Activated naive CD4-positive, alpha-beta T cell treated with anti-CD3 and anti-CD28 coated beads, Interleukin-2, amount 50 U/mL, for 72 hours (primary cell): ENCODE data around the gene TCF21. TPM values are rescaled to one million over a fixed set of nuclear protein-coding genes. Genes with fewer than 3 reads are reported as not detected.
"Not testable (repeated sequence)": the region's sequence is repeated elsewhere in the genome, so short reads cannot be mapped to it uniquely, and the experiment has no call there.

Experiments
- ATAC-seq, 2 donors: fragments of 150-1000 bp; cut with Tn5 transposase; 2 replicates each; pipeline ENCODE4 v1.10.0; 2021; ENCODE audit warnings: mild to moderate bottlenecking in 2 of 2, moderate library complexity in 2 of 2
- DNase-seq, 2 donors: peaks; one replicate each; pipeline ENCODE4 v3.0.0; 2021 to 2022; ENCODE audit warnings: low spot score in 2 of 2
- H3K27ac Mint-ChIP-seq, 2 donors: one replicate each; pipeline ENCODE4 v1.8.0; 2022; ENCODE audit warnings: mild to moderate bottlenecking in 2 of 2, mixed read lengths in 2 of 2
- H3K36me3 Mint-ChIP-seq, 2 donors: one replicate each; pipeline ENCODE4 v1.8.0; 2022; ENCODE audit warnings: mixed read lengths in 2 of 2
- H3K9me3 Mint-ChIP-seq, 2 donors: one replicate each; pipeline ENCODE4 v1.8.0; 2022; ENCODE audit warnings: mixed read lengths in 2 of 2
- total RNA-seq, 2 donors: library from RNA; stranded (reverse); gene quantifications; one replicate each; pipeline ENCODE4 v1.2.3, GENCODE V29; 2022

TCF21 gene
- total RNA-seq = not detected

DNA sequence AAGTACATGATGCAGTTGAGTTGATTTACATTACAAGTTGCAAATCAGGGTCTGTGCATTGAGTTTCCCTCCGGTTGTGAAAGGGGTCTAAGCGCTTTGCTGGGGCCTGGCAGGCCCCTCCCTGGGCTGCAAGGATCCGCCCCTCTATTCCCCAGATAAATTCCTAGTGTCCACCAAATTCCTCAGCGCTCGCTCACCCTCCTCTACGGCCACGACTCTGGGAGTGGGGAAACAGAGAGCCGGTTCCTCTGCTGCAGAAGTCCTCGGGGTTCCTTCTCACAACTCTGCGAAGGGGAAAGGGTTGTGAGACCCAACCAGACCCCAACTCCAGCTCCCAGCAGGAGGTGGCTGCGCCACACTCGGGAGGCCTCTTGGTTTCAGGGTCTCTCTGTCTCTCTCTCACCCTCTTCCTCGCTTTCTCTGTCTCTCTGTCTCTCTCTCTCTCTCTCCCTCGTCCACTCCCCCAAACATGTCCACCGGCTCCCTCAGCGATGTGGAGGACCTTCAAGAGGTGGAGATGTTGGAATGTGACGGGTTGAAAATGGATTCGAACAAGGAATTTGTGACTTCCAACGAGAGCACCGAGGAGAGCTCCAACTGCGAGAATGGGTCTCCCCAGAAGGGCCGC, at the start of gene TCF21:
TSS of gene TCF21 (plus strand) at position 185 of the 628 bp plus-strand sequence. CDS start at position 470, 285 bp downstream.
- no peaks in the 10 kb centered on the region for H3K9me3 Mint-ChIP-seq
- ATAC-seq = no peak
- H3K27ac Mint-ChIP-seq = no peak within 1 kb of the TSS
- DNase-seq = no peak
- peaks cover 0 to 16% of the 10 kb centered on the region in 2 donors for H3K36me3 Mint-ChIP-seq

GRCh38 chr6:133841176-133841575, 47.7 kb upstream of the TCF21 start:
- Mint-ChIP-seq H3K36me3 (no peaks in the 10 kb centered on the region), H3K9me3 (no peaks in the 10 kb centered on the region), H3K27ac (no peak overlapping the region)
- ATAC-seq (no peak), DNase-seq (no peak)

- Mint-ChIP-seq H3K9me3 (no peaks in the 10 kb centered on the region), H3K36me3 (no peaks in the 10 kb centered on the region), H3K27ac (no peak overlapping the region)
- ATAC-seq = no peak
- no peak for DNase-seq
Observed at GRCh38 chr6:133843098-133843497, 45.8 kb upstream of the TCF21 start.

GRCh38 chr6:133844709-133845108, 44.2 kb upstream of the TCF21 start:
- H3K36me3 Mint-ChIP-seq = no peaks in the 10 kb centered on the region
- no peak for ATAC-seq
- H3K9me3 Mint-ChIP-seq = no peaks in the 10 kb centered on the region
- H3K27ac Mint-ChIP-seq = no peak overlapping the region
- DNase-seq = no peak

DNA sequence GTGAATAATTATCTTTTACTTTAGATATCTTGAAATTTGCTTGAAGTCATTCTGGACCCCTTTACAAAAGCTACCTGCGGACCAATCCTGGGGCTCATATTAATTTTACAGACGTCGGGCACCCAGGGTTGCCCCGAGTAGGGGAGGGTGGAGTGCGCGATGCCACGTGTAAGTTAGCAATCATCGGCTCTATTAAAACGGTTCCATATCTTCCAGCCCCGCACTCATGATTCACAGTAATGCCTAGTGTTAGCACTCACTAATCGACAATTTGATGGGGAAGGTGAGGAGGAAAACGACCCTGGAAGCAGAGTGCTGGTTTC, 34.9 kb upstream of the TCF21 start:
- ATAC-seq (no peak), DNase-seq (no peak)
- no peak overlapping the region for H3K27ac Mint-ChIP-seq
- peaks cover 0 to 15% of the 10 kb centered on the region in 2 donors for H3K36me3 Mint-ChIP-seq
- H3K9me3 Mint-ChIP-seq = peaks cover 0 to under 1% of the 10 kb centered on the region in 2 donors

DNA sequence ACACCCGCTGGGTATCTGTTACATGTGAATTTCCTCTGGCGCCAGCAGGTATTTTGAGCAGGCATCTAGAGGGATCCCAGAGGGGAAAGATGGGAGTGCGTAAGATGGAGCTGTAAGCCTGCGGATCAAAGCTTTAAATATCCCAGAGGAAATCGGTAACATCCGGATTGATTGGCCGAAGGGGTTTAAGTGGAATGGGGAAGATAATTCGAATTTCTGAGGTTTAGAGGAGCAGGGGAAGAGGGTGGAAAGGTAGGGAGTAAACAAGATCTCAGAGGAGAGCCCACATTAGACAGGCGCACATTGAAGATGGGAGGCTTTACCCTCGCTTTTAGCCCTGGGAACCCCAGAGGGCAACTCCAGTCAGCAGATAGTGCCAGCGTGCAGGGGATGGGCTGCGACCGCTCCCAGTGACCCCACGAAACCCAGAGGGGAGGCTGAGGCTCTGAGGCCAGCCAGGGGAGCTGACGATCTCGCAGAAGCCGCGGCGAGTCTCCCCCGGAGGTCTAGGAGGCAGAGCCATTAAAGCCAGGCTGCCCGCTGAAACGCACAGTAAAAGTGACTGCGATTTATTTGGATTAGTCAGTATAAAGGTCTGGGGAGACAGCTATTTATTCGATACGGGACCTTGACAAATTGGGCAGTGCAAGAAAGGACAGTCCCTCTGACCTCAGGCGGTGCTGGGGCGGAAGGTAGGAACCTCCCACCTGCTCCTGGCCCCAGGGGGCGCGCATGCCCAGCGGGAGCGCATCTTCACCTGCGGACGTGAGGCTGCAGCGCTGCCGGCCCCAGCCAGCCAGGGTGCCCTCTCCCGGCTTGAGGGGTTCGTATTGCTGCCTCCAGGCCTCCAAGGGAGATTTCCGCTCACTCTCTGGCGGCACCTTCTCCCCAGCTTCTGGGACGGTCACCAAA, 34.3 kb upstream of the TCF21 start:
- ATAC-seq (peak in 1 of 2 donors; percentile 24), DNase-seq (peak in 1 of 2 donors; percentile 11)
- Mint-ChIP-seq H3K27ac (no peak overlapping the region), H3K9me3 (peaks cover 0 to 5% of the 10 kb centered on the region in 2 donors), H3K36me3 (peaks cover 0 to 15% of the 10 kb centered on the region in 2 donors)

- Mint-ChIP-seq H3K9me3 (peaks cover 0 to 5% of the 10 kb centered on the region in 2 donors), H3K36me3 (peaks cover 0 to 15% of the 10 kb centered on the region in 2 donors), H3K27ac (no peak overlapping the region)
- DNase-seq (no peak), ATAC-seq (no peak)
Observed at GRCh38 chr6:133855276-133855990, 33.5 kb upstream of the TCF21 start.

DNA sequence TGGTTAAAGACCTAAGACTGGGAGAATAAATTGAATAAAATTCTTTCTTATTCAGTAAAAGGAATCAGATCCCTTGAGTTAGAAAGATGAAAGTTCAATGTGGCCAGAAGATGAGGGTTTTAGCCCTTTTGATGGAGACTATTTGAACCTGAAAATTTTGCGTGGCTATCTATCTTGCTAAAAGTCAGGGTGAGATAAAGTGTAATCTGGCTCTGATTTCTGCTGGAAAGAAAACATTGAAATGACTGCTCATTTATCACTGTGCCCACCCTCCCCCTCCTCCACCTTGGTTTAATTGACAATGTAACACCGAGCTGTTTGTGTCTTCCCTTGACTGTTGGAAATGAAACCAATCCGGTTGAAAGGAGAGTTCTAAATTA, 32.9 kb upstream of the TCF21 start:
- H3K9me3 Mint-ChIP-seq = peaks cover 0 to 5% of the 10 kb centered on the region in 2 donors

DNA sequence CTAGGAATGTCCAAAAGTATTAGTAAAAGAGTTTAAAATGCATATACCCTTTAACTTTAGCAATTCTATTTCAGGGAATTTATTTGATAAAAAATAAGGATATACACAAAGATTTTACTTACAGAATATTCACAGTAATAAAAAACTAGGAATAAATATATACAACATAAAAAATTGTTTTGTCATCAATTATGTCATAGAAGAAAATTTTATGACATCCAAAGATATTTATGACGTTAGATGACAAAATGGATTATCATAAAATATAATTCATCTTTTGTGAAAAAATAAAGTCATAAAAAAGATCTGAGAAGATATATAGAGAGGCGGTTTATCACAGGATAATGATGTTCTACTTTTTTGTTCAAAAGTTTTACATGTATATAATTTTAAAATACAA, 32.0 kb upstream of the TCF21 start:
- H3K9me3 Mint-ChIP-seq = peaks cover 0 to 8% of the 10 kb centered on the region in 2 donors

More for the DNA sequence above, 32.9 kb upstream of the TCF21 start:
- H3K27ac Mint-ChIP-seq = no peak overlapping the region
- ATAC-seq (no peak), DNase-seq (no peak)
- peaks cover 0 to 15% of the 10 kb centered on the region in 2 donors for H3K36me3 Mint-ChIP-seq

DNA sequence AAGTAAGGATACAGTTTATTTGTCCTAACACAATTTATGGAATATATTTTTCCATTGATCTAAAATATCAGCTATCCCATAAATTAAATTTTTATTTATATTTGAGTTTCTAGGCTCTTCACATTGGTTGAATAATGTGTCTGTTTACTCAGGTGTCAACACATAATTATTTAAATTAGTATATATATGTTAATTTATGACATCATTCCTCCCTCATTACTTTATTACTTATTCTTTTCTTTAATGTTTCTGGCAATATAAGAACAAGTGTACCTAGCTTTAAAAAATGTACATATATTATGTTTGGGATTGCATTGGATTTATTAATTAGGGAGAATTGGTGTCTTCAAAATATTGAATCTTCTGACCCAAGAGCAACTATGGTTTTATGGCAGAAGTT, 31.2 kb upstream of the TCF21 start:
- Mint-ChIP-seq H3K27ac (no peak overlapping the region), H3K36me3 (peaks cover 5 to 26% of the 10 kb centered on the region in 2 donors), H3K9me3 (peaks cover 6 to 14% of the 10 kb centered on the region in 2 donors)
- DNase-seq (no peak), ATAC-seq (no peak)

More for the DNA sequence above, 32.0 kb upstream of the TCF21 start:
- ATAC-seq (no peak), DNase-seq (no peak)
- Mint-ChIP-seq H3K27ac (no peak overlapping the region), H3K36me3 (peaks cover 0 to 18% of the 10 kb centered on the region in 2 donors)

- Mint-ChIP-seq H3K9me3 (peaks cover 24 to 33% of the 10 kb centered on the region in 2 donors), H3K36me3 (peaks cover 6 to 38% of the 10 kb centered on the region in 2 donors)
- not testable (repeated sequence) for DNase-seq, ATAC-seq, H3K27ac Mint-ChIP-seq
Observed at GRCh38 chr6:133861337-133861736, 27.6 kb upstream of the TCF21 start.

- H3K9me3 Mint-ChIP-seq = peaks cover 24 to 33% of the 10 kb centered on the region in 2 donors
Observed at GRCh38 chr6:133863228-133863627, 25.7 kb upstream of the TCF21 start.

DNA sequence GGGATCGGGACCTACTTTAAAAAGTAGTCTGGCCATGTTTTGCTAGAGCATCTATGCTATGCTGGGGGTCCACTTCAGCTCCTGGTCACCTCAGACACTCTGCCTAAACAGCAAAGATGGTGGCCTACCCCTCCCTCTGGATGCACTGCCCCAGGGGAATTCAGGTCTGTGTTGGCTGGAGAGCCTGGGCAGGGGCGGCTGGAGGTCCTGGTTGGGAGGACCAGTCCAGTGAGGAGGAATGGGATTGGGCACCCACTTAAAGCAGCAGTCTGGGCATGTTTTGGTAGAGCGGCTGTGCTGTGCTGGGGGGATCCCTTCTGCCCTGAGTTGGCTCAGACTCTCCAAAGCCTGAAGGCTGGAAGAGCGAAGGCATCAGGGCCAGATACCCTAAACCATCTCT, 23.2 kb upstream of the TCF21 start:
- peaks cover 24 to 28% of the 10 kb centered on the region in 2 donors for H3K9me3 Mint-ChIP-seq
- peaks cover 6 to 38% of the 10 kb centered on the region in 2 donors for H3K36me3 Mint-ChIP-seq
- ATAC-seq = no peak

More at GRCh38 chr6:133863228-133863627, 25.7 kb upstream of the TCF21 start:
- no peak overlapping the region for H3K27ac Mint-ChIP-seq
- DNase-seq = no peak
- peaks cover 6 to 38% of the 10 kb centered on the region in 2 donors for H3K36me3 Mint-ChIP-seq
- ATAC-seq = no peak

DNA sequence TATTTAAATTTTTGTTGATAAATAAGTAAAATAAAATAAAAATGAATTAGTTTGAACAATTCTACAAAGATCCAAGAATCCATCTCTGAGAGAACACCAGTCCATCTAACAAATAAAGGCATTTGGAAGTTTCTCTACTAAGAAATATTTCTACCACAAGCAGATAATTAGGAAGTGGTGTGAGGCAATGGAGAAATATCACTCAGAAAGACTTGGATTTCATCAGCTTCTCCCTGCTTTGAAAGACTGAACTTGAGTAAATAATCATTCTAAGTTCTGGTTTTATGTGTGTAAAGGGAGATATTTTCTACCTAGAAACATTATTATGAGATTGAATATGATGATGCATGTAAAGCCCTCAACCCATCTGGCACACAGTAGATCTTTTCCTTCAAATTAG, 17.8 kb upstream of the TCF21 start:
- no peak for ATAC-seq
- DNase-seq = no peak
- no peak overlapping the region for H3K27ac Mint-ChIP-seq
- H3K9me3 Mint-ChIP-seq = no peaks in the 10 kb centered on the region
- H3K36me3 Mint-ChIP-seq = no peaks in the 10 kb centered on the region

More for the DNA sequence above, 23.2 kb upstream of the TCF21 start:
- no peak overlapping the region for H3K27ac Mint-ChIP-seq
- DNase-seq = no peak

DNA sequence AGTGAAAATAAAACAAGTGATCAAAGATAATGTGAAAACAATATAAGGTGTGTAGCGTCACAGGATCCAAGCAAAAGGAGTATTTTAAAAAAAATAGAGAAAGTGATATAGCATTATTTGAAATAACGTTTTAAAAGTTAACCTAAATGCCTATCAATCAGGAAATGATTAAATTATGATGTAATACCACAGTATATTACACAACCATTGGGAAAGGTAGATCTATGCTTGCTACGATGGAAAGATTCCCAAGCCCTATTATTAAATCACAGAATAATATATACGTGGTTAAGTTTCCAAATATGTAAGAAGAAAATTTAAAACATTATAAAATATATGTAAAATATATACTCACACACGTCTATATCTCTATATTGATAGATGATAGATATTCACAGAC, 15.4 kb upstream of the TCF21 start:
- no peaks in the 10 kb centered on the region for H3K9me3 Mint-ChIP-seq
- H3K27ac Mint-ChIP-seq = no peak overlapping the region
- ATAC-seq (no peak), DNase-seq (no peak)
- H3K36me3 Mint-ChIP-seq = no peaks in the 10 kb centered on the region

GRCh38 chr6:133877116-133877515, 11.8 kb upstream of the TCF21 start:
- Mint-ChIP-seq H3K27ac (no peak overlapping the region), H3K36me3 (no peaks in the 10 kb centered on the region), H3K9me3 (no peaks in the 10 kb centered on the region)
- DNase-seq = no peak
- no peak for ATAC-seq

GRCh38 chr6:133880006-133880405, 8.9 kb upstream of the TCF21 start:
- H3K9me3 Mint-ChIP-seq = no peaks in the 10 kb centered on the region
- ATAC-seq = no peak
- H3K36me3 Mint-ChIP-seq = no peaks in the 10 kb centered on the region
- DNase-seq = no peak
- no peak overlapping the region for H3K27ac Mint-ChIP-seq
